CD8-positive, alpha-beta memory T cell (primary cell): ENCODE data around the gene DUSP16. TPM values are rescaled to one million over a fixed set of nuclear protein-coding genes. Genes with fewer than 3 reads are reported as not detected.
A peak's percentile ranks its signal among the peaks of the same experiment; 100 is the strongest.

ENCODE experiments used
- CTCF ChIA-PET: fragments of 350-600 bp; sonication (Branson Sonifier 250); formaldehyde crosslinking; loops from one replicate; lab custom pipeline; 2021; ENCODE audit warnings: antibody characterized with exemption; lab: Charles Lee
- POLR2A ChIA-PET: fragments of 350-600 bp; sonication (Branson Sonifier 250); formaldehyde crosslinking; loops from one replicate; lab custom pipeline; 2021; ENCODE audit warnings: antibody characterized with exemption; lab: Charles Lee
- DNase-seq, 5 donors: peaks; one replicate each; pipeline versions ENCODE4 v3.0.0 to v3.0.0-alpha.2; 2020 to 2022; ENCODE audit warnings: mixed read lengths in 1 of 5
- H3K27ac ChIP-seq: one replicate; pipeline ENCODE4 v1.7.0; 2013; ENCODE audit warnings: low read depth, mild to moderate bottlenecking, low read length, moderate library complexity
- H3K27me3 ChIP-seq: 2 replicates; pipeline ENCODE4 v1.7.0; 2013; ENCODE audit warnings: low read length, mild to moderate bottlenecking; ENCODE audit not compliant: insufficient read depth, poor library complexity, severe bottlenecking
- H3K36me3 ChIP-seq: 2 replicates; pipeline ENCODE4 v1.7.0; 2013; ENCODE audit warnings: mild to moderate bottlenecking, low read length, moderate library complexity; ENCODE audit not compliant: insufficient read depth
- H3K4me1 ChIP-seq: 2 replicates; pipeline ENCODE4 v1.7.0; 2013; ENCODE audit warnings: mild to moderate bottlenecking, low read length, moderate library complexity; ENCODE audit not compliant: insufficient read depth
- H3K4me3 ChIP-seq: 2 replicates; pipeline ENCODE4 v1.7.0; 2013; ENCODE audit warnings: mild to moderate bottlenecking, low read length
- H3K9me3 ChIP-seq: 2 replicates; pipeline ENCODE4 v1.7.0; 2013; ENCODE audit warnings: mild to moderate bottlenecking, low read length
- H3K27ac Mint-ChIP-seq, 8 donors: one replicate each; pipeline ENCODE4 v1.8.0; 2020 to 2021; ENCODE audit warnings: mixed read lengths in 8 of 8, mild to moderate bottlenecking in 6 of 8, inconsistent platforms in 3 of 8, moderate library complexity in 3 of 8
- H3K27me3 Mint-ChIP-seq, 2 donors: one replicate each; pipeline ENCODE4 v1.8.0; 2020 to 2021; ENCODE audit warnings: mixed read lengths in 2 of 2, mild to moderate bottlenecking in 1 of 2, moderate library complexity in 1 of 2
- H3K36me3 Mint-ChIP-seq, 3 donors: one replicate each; pipeline ENCODE4 v1.8.0; 2020 to 2021; ENCODE audit warnings: mixed read lengths in 3 of 3, inconsistent platforms in 1 of 3, mild to moderate bottlenecking in 1 of 3
- H3K4me1 Mint-ChIP-seq, 3 donors: one replicate each; pipeline ENCODE4 v1.8.0; 2020 to 2021; ENCODE audit warnings: mixed read lengths in 3 of 3, inconsistent platforms in 1 of 3, mild to moderate bottlenecking in 1 of 3
- H3K4me3 Mint-ChIP-seq, 7 donors: one replicate each; pipeline ENCODE4 v1.8.0; 2020 to 2021; ENCODE audit warnings: mixed read lengths in 7 of 7, mild to moderate bottlenecking in 6 of 7, moderate library complexity in 4 of 7, inconsistent platforms in 2 of 7
- H3K9me3 Mint-ChIP-seq, 5 donors: one replicate each; pipeline ENCODE4 v1.8.0; 2020 to 2022; ENCODE audit warnings: mixed read lengths in 5 of 5, mild to moderate bottlenecking in 3 of 5, moderate library complexity in 2 of 5, inconsistent platforms in 1 of 5
- polyA plus RNA-seq: library from polyadenylated mRNA; unstranded; fragments of 300-500 nt; fragmentation: Illumina TruSeq; gene quantifications from one replicate; pipeline ENCODE4 v1.2.3, GENCODE V29; 2021
- total RNA-seq, 2 experiments: library from RNA; stranded (reverse); gene quantifications; one replicate each; pipeline ENCODE4 v1.2.3, GENCODE V29; 2021

The DUSP16 gene
- total and polyA plus RNA-seq, 3 experiments from 2014 or later, result 10.3 to 41.2 (median 37.5) TPM

DNA sequence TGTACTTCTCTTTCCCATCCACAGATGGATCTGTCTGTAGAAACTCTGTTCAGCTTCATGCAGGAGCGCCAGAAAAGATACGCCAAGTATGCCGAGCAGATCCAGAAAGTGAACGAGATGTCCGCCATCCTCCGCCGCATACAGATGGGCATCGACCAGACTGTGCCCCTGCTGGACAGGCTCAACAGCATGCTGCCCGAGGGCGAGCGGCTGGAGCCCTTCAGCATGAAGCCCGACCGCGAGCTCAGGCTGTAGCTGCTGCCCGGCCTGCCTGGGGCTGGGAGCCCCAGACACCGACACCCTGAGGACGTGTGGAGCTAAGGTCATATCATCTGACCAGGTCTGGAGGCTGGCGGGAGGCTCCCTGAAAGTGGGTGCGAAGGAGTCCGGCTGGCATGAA lies 97.1 kb downstream of the DUSP16 start:
- CTCF ChIA-PET, result interaction anchor here (1.1 to 2.3 kb wide), 8 partner anchors 8 to 271 kb away, joined by 3 to 12 read pairs (median 4); no protein-coding TSS in a partner anchor
- peak overlapping the region; percentile 32 for H3K27ac ChIP-seq
- peaks cover 69 to 85% (median 83%) of the 10 kb centered on the region in 3 donors for H3K4me1 Mint-ChIP-seq

DNA sequence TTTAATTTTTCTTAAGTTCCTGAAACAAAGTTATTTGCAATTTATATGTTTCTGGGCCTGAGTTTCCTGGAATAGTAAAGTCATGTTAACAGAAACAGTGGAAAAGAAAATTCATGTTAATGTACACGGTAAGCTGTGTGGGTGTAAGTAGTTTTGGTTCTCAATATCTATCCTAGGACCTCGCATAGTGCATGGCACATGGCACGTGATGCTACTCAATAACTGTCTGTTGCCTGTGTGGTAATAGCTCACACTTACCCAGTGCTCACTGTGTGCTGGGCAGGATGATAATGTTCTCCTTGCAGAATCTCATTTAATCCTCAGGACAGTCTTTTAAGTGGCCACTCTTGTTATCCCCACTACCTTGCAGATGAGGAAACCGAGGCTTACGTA lies 100.7 kb downstream of the DUSP16 start:
- H3K4me3 Mint-ChIP-seq, result peak overlapping the region in 2 of 7 donors; percentile 14 to 66
- Histone ChIP-seq H3K4me3 (no peak overlapping the region), H3K9me3 (no peaks in the 10 kb centered on the region), H3K27me3 (no peaks in the 10 kb centered on the region), H3K27ac (no peak overlapping the region), H3K36me3 (no peaks in the 10 kb centered on the region), H3K4me1 (peaks cover 30% of the 10 kb centered on the region)
- H3K9me3 Mint-ChIP-seq, result no peaks in the 10 kb centered on the region
- DNase-seq, result no peak
- peak overlapping the region; percentile 40 to 91 (median 59) for H3K27ac Mint-ChIP-seq
- peaks cover 47 to 75% (median 72%) of the 10 kb centered on the region in 3 donors for H3K4me1 Mint-ChIP-seq
- ChIA-PET CTCF (interaction anchor here (1.2 to 1.9 kb wide), 4 partner anchors 11 to 275 kb away, joined by 3 to 8 read pairs (median 4); no protein-coding TSS in a partner anchor), POLR2A (interaction anchor here (0.5 to 1.1 kb wide), 2 partner anchors 17 to 76 kb away, joined by 4 to 6 read pairs; no protein-coding TSS in a partner anchor)
- no peaks in the 10 kb centered on the region for H3K27me3 Mint-ChIP-seq
- peaks cover 10 to 31% (median 11%) of the 10 kb centered on the region in 3 donors for H3K36me3 Mint-ChIP-seq

More for the DNA sequence above, 97.1 kb downstream of the DUSP16 start:
- peak in 1 of 5 donors; percentile 11 for DNase-seq
- Mint-ChIP-seq H3K4me3 (peak overlapping the region in 2 of 7 donors; percentile 66 to 85), H3K36me3 (peaks cover 19 to 62% (median 21%) of the 10 kb centered on the region in 3 donors), H3K27ac (peak overlapping the region; percentile 61 to 100 (median 99)), H3K27me3 (no peaks in the 10 kb centered on the region), H3K9me3 (peaks cover 0 to 2% (median 0%) of the 10 kb centered on the region in 5 donors)
- Histone ChIP-seq H3K36me3 (no peaks in the 10 kb centered on the region), H3K4me1 (peaks cover 48% of the 10 kb centered on the region), H3K9me3 (no peaks in the 10 kb centered on the region), H3K27me3 (no peaks in the 10 kb centered on the region), H3K4me3 (no peak overlapping the region)
- POLR2A ChIA-PET, result interaction anchor here (0.7 to 2.2 kb wide), 7 partner anchors 9 to 86 kb away, joined by 3 to 11 read pairs (median 5); no protein-coding TSS in a partner anchor

GRCh38 chr12:12460935-12461922 lies 101.4 kb downstream of the DUSP16 start:
- Histone ChIP-seq H3K4me1 (peaks cover 23% of the 10 kb centered on the region), H3K9me3 (no peaks in the 10 kb centered on the region), H3K27me3 (no peaks in the 10 kb centered on the region), H3K4me3 (no peak overlapping the region), H3K27ac (no peak overlapping the region), H3K36me3 (no peaks in the 10 kb centered on the region)
- Mint-ChIP-seq H3K9me3 (no peaks in the 10 kb centered on the region), H3K36me3 (peaks cover 8 to 27% (median 11%) of the 10 kb centered on the region in 3 donors), H3K4me3 (peak overlapping the region in 5 of 7 donors; percentile 7 to 66 (median 42)), H3K4me1 (peaks cover 44 to 76% (median 71%) of the 10 kb centered on the region in 3 donors), H3K27me3 (no peaks in the 10 kb centered on the region), H3K27ac (peak overlapping the region; percentile 40 to 91 (median 75))
- CTCF ChIA-PET, result interaction anchor here (1.2 to 1.9 kb wide), 4 partner anchors 11 to 275 kb away, joined by 3 to 8 read pairs (median 4); no protein-coding TSS in a partner anchor
- POLR2A ChIA-PET, result interaction anchor here (0.6 to 1.1 kb wide), 3 partner anchors 13 to 177 kb away, joined by 3 to 4 read pairs (median 3); no protein-coding TSS in a partner anchor
- no peak for DNase-seq

GRCh38 chr12:12456637-12457036 lies 106.0 kb downstream of the DUSP16 start:
- no peaks in the 10 kb centered on the region for H3K4me1 ChIP-seq
- peaks cover 17 to 50% (median 47%) of the 10 kb centered on the region in 3 donors for H3K4me1 Mint-ChIP-seq
- peak overlapping the region; percentile 35 to 93 (median 88) for H3K27ac Mint-ChIP-seq
- H3K9me3 ChIP-seq, result no peaks in the 10 kb centered on the region
- no peaks in the 10 kb centered on the region for H3K27me3 Mint-ChIP-seq
- no peaks in the 10 kb centered on the region for H3K9me3 Mint-ChIP-seq
- H3K36me3 ChIP-seq, result no peaks in the 10 kb centered on the region
- H3K27me3 ChIP-seq, result no peaks in the 10 kb centered on the region
- peaks cover 5 to 8% (median 8%) of the 10 kb centered on the region in 3 donors for H3K36me3 Mint-ChIP-seq
- DNase-seq, result no peak
- peak overlapping the region; percentile 3 for H3K27ac ChIP-seq
- H3K4me3 ChIP-seq, result no peak overlapping the region
- POLR2A ChIA-PET, result interaction anchor here (0.6 to 2.4 kb wide), 5 partner anchors 10 to 269 kb away, joined by 3 to 10 read pairs (median 4); no protein-coding TSS in a partner anchor
- CTCF ChIA-PET, result interaction anchor here (0.7 to 2.6 kb wide), 7 partner anchors 10 to 107 kb away, joined by 3 to 8 read pairs (median 6); partner anchors contain the start of gene DUSP16
- peak overlapping the region in 6 of 7 donors; percentile 28 to 70 (median 52) for H3K4me3 Mint-ChIP-seq

- Histone ChIP-seq H3K4me1 (no peaks in the 10 kb centered on the region), H3K27ac (no peak overlapping the region), H3K4me3 (no peak overlapping the region), H3K27me3 (no peaks in the 10 kb centered on the region), H3K36me3 (no peaks in the 10 kb centered on the region), H3K9me3 (no peaks in the 10 kb centered on the region)
- H3K9me3 Mint-ChIP-seq, result no peaks in the 10 kb centered on the region
- no peaks in the 10 kb centered on the region for H3K27me3 Mint-ChIP-seq
- H3K27ac Mint-ChIP-seq, result peak overlapping the region in 2 of 8 donors; percentile 18 to 49
- no peak overlapping the region for H3K4me3 Mint-ChIP-seq
- H3K4me1 Mint-ChIP-seq, result peaks cover 9 to 30% (median 27%) of the 10 kb centered on the region in 3 donors
- DNase-seq, result no peak
- POLR2A ChIA-PET, result interaction anchor here (1.9 kb wide), 1 partner anchor 12 kb away, joined by 6 read pairs; no protein-coding TSS in a partner anchor
- CTCF ChIA-PET, result interaction anchor here (1.0 to 1.3 kb wide), 2 partner anchors 11 to 12 kb away, joined by 3 read pairs; no protein-coding TSS in a partner anchor
- H3K36me3 Mint-ChIP-seq, result peaks cover 4 to 8% (median 8%) of the 10 kb centered on the region in 3 donors
Observed at GRCh38 chr12:12454315-12454714, 108.3 kb downstream of the DUSP16 start.

DNA sequence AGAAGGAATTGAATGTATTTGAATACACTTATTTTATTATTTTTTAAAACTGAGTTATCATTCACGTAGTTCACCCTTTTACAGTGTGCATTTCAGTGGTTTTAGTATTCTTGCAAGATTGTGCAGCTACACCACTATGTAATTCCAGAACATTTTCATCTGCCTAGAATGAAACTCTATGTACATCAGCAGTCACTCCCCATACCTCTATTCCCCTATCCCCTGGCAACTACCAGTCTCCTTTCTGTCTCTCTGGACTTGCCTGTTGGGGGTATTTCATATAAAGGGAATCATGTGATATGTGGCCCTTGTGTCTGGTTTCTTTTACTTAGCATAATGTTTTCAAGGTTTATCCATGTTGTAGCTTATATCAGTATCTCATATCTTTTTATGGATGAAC lies 109.0 kb downstream of the DUSP16 start:
- Mint-ChIP-seq H3K4me3 (no peak overlapping the region), H3K4me1 (peaks cover 10 to 34% (median 30%) of the 10 kb centered on the region in 3 donors), H3K9me3 (no peaks in the 10 kb centered on the region), H3K27ac (peak overlapping the region in 1 of 8 donors; percentile 63), H3K36me3 (peaks cover 6 to 11% (median 8%) of the 10 kb centered on the region in 3 donors), H3K27me3 (no peaks in the 10 kb centered on the region)
- ChIA-PET POLR2A (no interaction called here), CTCF (no interaction called here)
- Histone ChIP-seq H3K36me3 (no peaks in the 10 kb centered on the region), H3K4me1 (no peaks in the 10 kb centered on the region), H3K4me3 (no peak overlapping the region), H3K27ac (no peak overlapping the region), H3K27me3 (no peaks in the 10 kb centered on the region), H3K9me3 (no peaks in the 10 kb centered on the region)
- DNase-seq, result no peak

- H3K36me3 Mint-ChIP-seq, result peaks cover 6 to 11% (median 8%) of the 10 kb centered on the region in 3 donors
- H3K27me3 Mint-ChIP-seq, result no peaks in the 10 kb centered on the region
- CTCF ChIA-PET, result no interaction called here
- no peaks in the 10 kb centered on the region for H3K27me3 ChIP-seq
- no peak for DNase-seq
- peaks cover 4% of the 10 kb centered on the region for H3K4me1 ChIP-seq
- no peak overlapping the region for H3K4me3 Mint-ChIP-seq
- no peak overlapping the region for H3K27ac ChIP-seq
- H3K36me3 ChIP-seq, result no peaks in the 10 kb centered on the region
- POLR2A ChIA-PET, result interaction anchor here (0.6 kb wide), 1 partner anchor 52 kb away, joined by 4 read pairs; no protein-coding TSS in a partner anchor
- peaks cover 11 to 30% (median 28%) of the 10 kb centered on the region in 3 donors for H3K4me1 Mint-ChIP-seq
- no peaks in the 10 kb centered on the region for H3K9me3 Mint-ChIP-seq
- no peak overlapping the region for H3K4me3 ChIP-seq
- H3K9me3 ChIP-seq, result no peaks in the 10 kb centered on the region
- H3K27ac Mint-ChIP-seq, result peak overlapping the region in 3 of 8 donors; percentile 4 to 72 (median 6)
Observed at GRCh38 chr12:12452326-12452902, 110.2 kb downstream of the DUSP16 start.
